K562 (cell line): Measurements from ENCODE around the gene CFAP52. TPM values are rescaled to one million over a fixed set of nuclear protein-coding genes. Genes with fewer than 3 reads are reported as not detected.

Source experiments
- ATAC-seq: fragments of 200-7000 bp; cut with Tn5 transposase; 3 replicates; pipeline ENCODE4 v1.9.1; 2020; ENCODE audit warnings: moderate library complexity
- BruUV-seq: library from RNA; stranded (reverse); fragments of 400-500 nt; replicated peaks from 2 replicates; lab custom pipeline; 2021; lab: Mats Ljungman, UMichigan
- CTCF ChIA-PET: fragments of 300-600 bp; formaldehyde crosslinking; extraction: SDS; loops from one replicate; lab custom pipeline; 2021; ENCODE audit warnings: low intra/inter-chr PET ratio; lab: Yijun Ruan, JAX
- POLR2A ChIA-PET: fragments of 300-600, 350-650 bp; sonication (Branson Sonifier 250); formaldehyde crosslinking; extraction: SDS; loops from one replicate; lab custom pipeline; 2021; ENCODE audit warnings: antibody characterized with exemption, inconsistent platforms; lab: Yijun Ruan, JAX
- DNase-seq, 4 experiments: peaks; one replicate each; pipeline versions ENCODE4 v3.0.0 to v3.0.0-alpha.2; 2011 to 2018; ENCODE audit warnings: low spot score in 3 of 4, mixed read lengths in 3 of 4; ENCODE audit errors: extremely low read depth in 1 of 4
- FAIRE-seq: peaks from 2 replicates; lab custom pipeline; 2011; peaks lifted over from hg19 to GRCh38; lab: Jason Lieb, UNC
- H2AFZ ChIP-seq: 2 replicates; pipeline ENCODE4 v1.6.0; 2011; ENCODE audit warnings: low read depth, low read length, control low read depth, inconsistent platforms
- H3K27ac ChIP-seq: fragments of 200-600 bp; 3 replicates; pipeline ENCODE4 v1.8.0; 2011; ENCODE audit warnings: low read depth, mild to moderate bottlenecking, control low read depth, inconsistent platforms, low read length, moderate library complexity, mixed read lengths; ENCODE audit errors: extremely low read depth
- H3K27me3 ChIP-seq, 2 experiments: fragments of 300-600 bp in 1 of 2; 2 replicates in 1 of 2; 3 replicates in 1 of 2; pipeline versions ENCODE4 v1.6.0 to v1.8.0; 2011; ENCODE audit warnings: inconsistent platforms in 2 of 2, low read length in 2 of 2, mild to moderate bottlenecking in 1 of 2, mixed read lengths in 1 of 2, moderate library complexity in 1 of 2; ENCODE audit not compliant: control insufficient read depth in 2 of 2, insufficient read depth in 2 of 2
- H3K36me3 ChIP-seq: fragments of 300-600 bp; 3 replicates; pipeline ENCODE4 v1.8.0; 2011; ENCODE audit warnings: mild to moderate bottlenecking, low read length, inconsistent platforms; ENCODE audit not compliant: control insufficient read depth, insufficient read depth
- H3K4me1 ChIP-seq, 2 experiments: fragments of 200-600 bp in 1 of 2; replicated peaks in 1 of 2; 2 replicates in 1 of 2; 3 replicates in 1 of 2; pipeline versions ENCODE4 v1.5.1 to v1.8.0; 2011; ENCODE audit warnings: inconsistent platforms in 2 of 2, low read length in 2 of 2, mild to moderate bottlenecking in 1 of 2, mixed read lengths in 1 of 2, moderate library complexity in 1 of 2; ENCODE audit not compliant: control insufficient read depth in 2 of 2, insufficient read depth in 2 of 2
- H3K4me2 ChIP-seq: 2 replicates; pipeline ENCODE4 v1.6.1; 2011; ENCODE audit warnings: low read length, control low read depth, inconsistent platforms, mixed read lengths; ENCODE audit not compliant: insufficient read depth
- H3K4me3 ChIP-seq: fragments of 200-600 bp; sonication (generic), shearing (Covaris generic); 2 replicates; pipeline ENCODE4 v1.5.1; 2016; ENCODE audit warnings: control low read depth, inconsistent platforms
- H3K79me2 ChIP-seq: fragments of 200-600 bp; 3 replicates; pipeline ENCODE4 v1.8.0; 2011; ENCODE audit warnings: low read length, inconsistent platforms; ENCODE audit not compliant: control insufficient read depth, insufficient read depth
- H3K9ac ChIP-seq, 2 experiments: 2 replicates each; pipeline versions ENCODE4 v1.6.0 to v1.6.1; 2011; ENCODE audit warnings: low read depth in 2 of 2, low read length in 2 of 2, control low read depth in 1 of 2, inconsistent platforms in 1 of 2, mild to moderate bottlenecking in 1 of 2, mixed read lengths in 1 of 2; ENCODE audit not compliant: insufficient read depth in 1 of 2
- H3K9me1 ChIP-seq: one replicate; pipeline ENCODE4 v1.6.0; 2011; ENCODE audit warnings: inconsistent platforms, mild to moderate bottlenecking, low read length, moderate library complexity; ENCODE audit not compliant: control insufficient read depth, insufficient read depth
- H3K9me3 ChIP-seq: replicated peaks from 2 replicates; pipeline ENCODE4 v1.5.1; 2011; ENCODE audit warnings: low read depth, low read length, inconsistent platforms; ENCODE audit not compliant: control insufficient read depth, insufficient read depth
- H4K20me1 ChIP-seq: replicated peaks from 2 replicates; pipeline ENCODE4 v1.6.1; 2011; ENCODE audit warnings: low read length, inconsistent platforms, mixed read lengths; ENCODE audit not compliant: control insufficient read depth, insufficient read depth
- BCOR ChIP-seq: fragments of 450-650 bp; IDR thresholded peaks from 2 replicates; pipeline ENCODE4 v1.6.1; 2016
- EGR1 ChIP-seq: fragments of 450-650 bp; conservative IDR thresholded peaks from 2 replicates; pipeline ENCODE4 v1.6.1; 2017; ENCODE audit warnings: mild to moderate bottlenecking
- IRF9 ChIP-seq: fragments of 450-650 bp; IDR thresholded peaks from 2 replicates; pipeline ENCODE4 v1.6.1; 2016; ENCODE audit warnings: missing biosample characterization, missing genetic modification characterization
- MECOM ChIP-seq: fragments of 250-450 bp; sonication (Bioruptor Pico); IDR thresholded peaks from 2 replicates; pipeline ENCODE4 v1.8.0; 2022; ENCODE audit warnings: inconsistent platforms
- WGBS: fragments of 100-300 bp; shearing (Covaris generic); methylation state at CpG from one replicate; pipeline ENCODE4 v1.1.6; 2016; ENCODE audit warnings: low coverage, mixed read lengths; ENCODE audit not compliant: insufficient coverage; ENCODE audit errors: missing lambda C conversion rate; 5-methylcytosine and 5-hydroxymethylcytosine counted together
- in situ Hi-C: fragments of 300-500 bp; cut with MboI; formaldehyde crosslinking; loops from 4 replicates; pipeline ENCODE4 v1.15.0; 2018; ENCODE audit warnings: inconsistent platforms, mixed read lengths
- intact Hi-C: fragments of 100-400 bp; cut with micrococcal nuclease; formaldehyde crosslinking; loops from 2 replicates; pipeline ENCODE4 v1.14.2; 2022
- polyA plus RNA-seq, 8 experiments: library from polyadenylated mRNA; depleted of rRNA in 4 of 8; stranded (reverse) in 5 of 8; unstranded in 3 of 8; fragments of >200 nt; fragmentation: Nextera tagmentation in 2 of 8; fragmentation: Illumina TruSeq in 1 of 8; extraction: Ambion mirVana in 2 of 8; extraction: Trizol in 1 of 8; gene quantifications; 2 replicates each; pipeline versions ENCODE4 v1.2.1 to v1.2.3, GENCODE V29; 2011 to 2014; ENCODE audit warnings: inconsistent platforms in 1 of 8, missing spikeins in 1 of 8
- total RNA-seq, 7 experiments: library from RNA; depleted of rRNA in 6 of 7; stranded (reverse); fragments of >200 nt in 6 of 7; fragmentation: Illumina TruSeq in 2 of 7; extraction: Trizol in 2 of 7; gene quantifications; 2 replicates each; pipeline versions ENCODE4 v1.2.1 to v1.2.3, GENCODE V29; 2011 to 2021; ENCODE audit warnings: low replicate concordance in 1 of 7

Gene CFAP52
- total and polyA plus RNA-seq, 9 of the 15 experiments (the other 6 are each of a cell fraction or from before 2014, with no cell fraction given) = not detected

GRCh38 chr17:9643611-9644010, 67.2 kb downstream of the CFAP52 start:
- Histone ChIP-seq H3K4me2 (no peak overlapping the region), H3K27ac (no peak overlapping the region), H3K4me3 (no peak overlapping the region), H4K20me1 (no peaks in the 10 kb centered on the region), H3K79me2 (no peaks in the 10 kb centered on the region), H3K9me1 (no peaks in the 10 kb centered on the region), H3K27me3 (peaks cover 5 to 17% of the 10 kb centered on the region in 2 experiments; a peak in 4 of 5 replicates), H2AFZ (no peak overlapping the region), H3K36me3 (no peaks in the 10 kb centered on the region), H3K9ac (no peak overlapping the region), H3K4me1 (peaks cover 0 to 17% of the 10 kb centered on the region in 2 experiments; a peak in 2 of 5 replicates), H3K9me3 (no peaks in the 10 kb centered on the region)
- in situ Hi-C loops = loop anchor here (5.0 kb wide), 1 partner anchor 51 kb away; no protein-coding TSS in a partner anchor
- no peak for ATAC-seq
- ChIA-PET CTCF (no interaction called here), POLR2A (no interaction called here)
- no peak for TF ChIP-seq IRF9 (tag)
- no peak for TF ChIP-seq MECOM (CRISPR knock-in tag)
- no peak for TF ChIP-seq BCOR
- TF ChIP-seq EGR1 = no peak
- FAIRE-seq = no peak
- intact Hi-C loops = no loop called here
- 52% methylated on average over 5 of the region's 5 CpGs for WGBS
- no peak for DNase-seq
- no TSS peak for BruUV-seq
